IPS-11a (cell line): ENCODE data around the gene GPX4.
A peak's percentile ranks its signal among the peaks of the same experiment; 100 is the strongest.

Experiments used
- H3K4me3 ChIP-seq: one replicate; pipeline ENCODE4 v1.5.1; 2013; ENCODE audit warnings: low read depth, low read length, control low read depth

GPX4 gene

GRCh38 chr19:1102407-1103131, 1.2 kb upstream of the GPX4 start:
- no peak overlapping the region for H3K4me3 ChIP-seq

GRCh38 chr19:1103132-1103707, 574 bp upstream of the GPX4 start:
- no peak overlapping the region for H3K4me3 ChIP-seq

GRCh38 chr19:1104311-1105007, 665 bp downstream of the GPX4 start:
- H3K4me3 ChIP-seq: peak overlapping the region; percentile 72

- peak overlapping the region; percentile 72 for H3K4me3 ChIP-seq
Measured at GRCh38 chr19:1105008-1105872, 1.4 kb downstream of the GPX4 start.

GRCh38 chr19:1105873-1106840, 2.4 kb downstream of the GPX4 start:
- H3K4me3 ChIP-seq: no peak overlapping the region

GRCh38 chr19:1106841-1107660, 3.3 kb downstream of the GPX4 start:
- no peak overlapping the region for H3K4me3 ChIP-seq

GRCh38 chr19:1107661-1108261, 4.0 kb downstream of the GPX4 start:
- H3K4me3 ChIP-seq: no peak overlapping the region

- H3K4me3 ChIP-seq: no peak overlapping the region
Measured at GRCh38 chr19:1108291-1109031, 4.7 kb downstream of the GPX4 start.

GRCh38 chr19:1109032-1109551, 5.3 kb downstream of the GPX4 start:
- H3K4me3 ChIP-seq: no peak overlapping the region

GRCh38 chr19:1109697-1110671, 6.2 kb downstream of the GPX4 start:
- no peak overlapping the region for H3K4me3 ChIP-seq

- no peak overlapping the region for H3K4me3 ChIP-seq
Measured at GRCh38 chr19:1110809-1111640, 7.2 kb downstream of the GPX4 start.

GRCh38 chr19:1111641-1112267, 8.0 kb downstream of the GPX4 start:
- no peak overlapping the region for H3K4me3 ChIP-seq

- H3K4me3 ChIP-seq: no peak overlapping the region
Measured at GRCh38 chr19:1112268-1113029, 8.7 kb downstream of the GPX4 start.
